ENCODE results near the gene HIGD1B. TPM values are rescaled to one million over a fixed set of nuclear protein-coding genes. Genes with fewer than 3 reads are reported as not detected.

Gene HIGD1B
- total RNA-seq, 1 donor from 2014 or later, result not detected

- peaks cover 17% of the 10 kb centered on the region for H4K20me1 ChIP-seq (ENCODE audit: insufficient read depth, low read length)
- peak within 1 kb of the TSS; percentile 90 for H3K4me2 ChIP-seq (ENCODE audit: low read length)
- peak within 1 kb of the TSS; percentile 93 for H2AFZ ChIP-seq (ENCODE audit: low read depth, low read length)
- peaks cover 51% of the 10 kb centered on the region for H3K79me2 ChIP-seq (ENCODE audit: insufficient read depth, low read length)
- H3K27me3 ChIP-seq (ENCODE audit: insufficient read depth, low read length), result no peaks in the 10 kb centered on the region
- TF ChIP-seq, protein P1, sequence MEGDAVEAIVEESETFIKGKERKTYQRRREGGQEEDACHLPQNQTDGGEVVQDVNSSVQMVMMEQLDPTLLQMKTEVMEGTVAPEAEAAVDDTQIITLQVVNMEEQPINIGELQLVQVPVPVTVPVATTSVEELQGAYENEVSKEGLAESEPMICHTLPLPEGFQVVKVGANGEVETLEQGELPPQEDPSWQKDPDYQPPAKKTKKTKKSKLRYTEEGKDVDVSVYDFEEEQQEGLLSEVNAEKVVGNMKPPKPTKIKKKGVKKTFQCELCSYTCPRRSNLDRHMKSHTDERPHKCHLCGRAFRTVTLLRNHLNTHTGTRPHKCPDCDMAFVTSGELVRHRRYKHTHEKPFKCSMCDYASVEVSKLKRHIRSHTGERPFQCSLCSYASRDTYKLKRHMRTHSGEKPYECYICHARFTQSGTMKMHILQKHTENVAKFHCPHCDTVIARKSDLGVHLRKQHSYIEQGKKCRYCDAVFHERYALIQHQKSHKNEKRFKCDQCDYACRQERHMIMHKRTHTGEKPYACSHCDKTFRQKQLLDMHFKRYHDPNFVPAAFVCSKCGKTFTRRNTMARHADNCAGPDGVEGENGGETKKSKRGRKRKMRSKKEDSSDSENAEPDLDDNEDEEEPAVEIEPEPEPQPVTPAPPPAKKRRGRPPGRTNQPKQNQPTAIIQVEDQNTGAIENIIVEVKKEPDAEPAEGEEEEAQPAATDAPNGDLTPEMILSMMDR (IDR thresholded peaks at IDR 0.05; ENCODE audit: insufficient read depth, low read depth, low read length), result no peak
- no peak for TF ChIP-seq EZH2 (IDR thresholded peaks at IDR 0.05; ENCODE audit: insufficient read depth, low read length)
- FAIRE-seq (no peak), DNase-seq (ENCODE audit: low read depth) (no peak)
- no peaks in the 10 kb centered on the region for H3K36me3 Mint-ChIP-seq (ENCODE audit: low read depth, unreplicated experiment)
- H3K9me3 Mint-ChIP-seq (ENCODE audit: unreplicated experiment), result no peaks in the 10 kb centered on the region
- peak within 1 kb of the TSS; percentile 84 for H3K27ac ChIP-seq (ENCODE audit: low read depth, low read length)
- peaks cover 7% of the 10 kb centered on the region for H3K4me1 Mint-ChIP-seq (ENCODE audit: low read depth, unreplicated experiment)
- peaks cover 3% of the 10 kb centered on the region for H3K27me3 Mint-ChIP-seq (ENCODE audit: low read depth, unreplicated experiment)
- H3K4me3 ChIP-seq (ENCODE audit: insufficient read depth, low read depth, low read length), result peak within 1 kb of the TSS; percentile 97
- no peaks in the 10 kb centered on the region for H3K36me3 ChIP-seq (ENCODE audit: insufficient read depth, low read length)
- peak within 1 kb of the TSS; percentile 92 for H3K27ac Mint-ChIP-seq (ENCODE audit: unreplicated experiment)
- H3K4me3 Mint-ChIP-seq (ENCODE audit: unreplicated experiment), result peak within 1 kb of the TSS; percentile 99
- H3K9me3 ChIP-seq (ENCODE audit: insufficient read depth, low read depth, low read length), result no peaks in the 10 kb centered on the region
- H3K9ac ChIP-seq (ENCODE audit: low read length), result peak within 1 kb of the TSS; percentile 94
- H3K4me1 ChIP-seq (ENCODE audit: insufficient read depth, low read length), result peaks cover 8% of the 10 kb centered on the region
Measured at GRCh38 chr17:44829523-44830358, 17.9 kb upstream of the HIGD1B start, which contains the start of gene GJC1. GJC1 (minus strand) TSS chr17:44830287; CDS start chr17:44805817, 24,470 bp downstream.

DNA sequence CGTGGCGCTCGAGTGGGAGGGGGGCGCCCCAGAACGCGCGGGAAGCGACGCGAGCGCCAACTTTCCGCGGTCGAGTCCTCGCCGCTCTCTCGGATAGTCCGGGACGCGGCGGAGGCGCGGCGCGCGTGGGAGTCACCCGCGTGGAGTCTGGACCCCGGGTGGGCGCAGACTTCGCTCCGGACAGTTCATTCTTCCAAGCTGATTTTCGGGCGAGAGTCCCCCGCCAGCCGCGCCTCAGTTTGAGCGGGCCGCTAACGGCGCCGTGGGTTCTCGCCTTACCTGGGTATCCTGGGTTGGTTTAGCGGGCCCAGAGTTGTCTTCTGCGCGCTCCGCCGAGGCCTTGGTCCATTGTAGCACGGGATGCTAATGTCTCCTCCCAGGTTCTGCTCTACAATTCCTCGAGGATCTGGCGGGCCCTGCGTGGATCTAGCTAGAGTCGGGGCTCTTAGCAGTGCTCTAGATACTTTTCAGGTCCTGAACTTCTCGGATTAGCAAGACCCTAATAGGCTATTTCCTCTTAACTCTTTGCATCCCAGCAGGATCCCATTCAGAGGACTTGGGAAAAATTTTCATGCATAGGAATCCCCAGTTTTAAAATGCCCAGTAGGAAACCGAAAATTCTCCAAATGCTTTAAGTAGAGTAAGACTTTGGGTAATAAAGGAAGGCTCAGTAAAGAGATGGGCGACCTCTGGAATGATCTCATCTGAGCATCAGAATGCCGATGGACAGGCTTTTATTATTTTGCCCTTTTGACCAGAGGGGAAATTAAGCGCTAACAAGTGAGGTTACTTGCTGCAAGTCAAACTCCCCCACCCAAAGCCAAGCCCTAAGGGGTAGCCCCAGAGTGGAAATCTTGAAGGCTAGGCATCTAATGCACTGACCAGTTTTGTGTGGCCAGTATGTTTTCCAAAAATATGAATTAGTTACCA lies 17.1 kb upstream of the HIGD1B start:
- Mint-ChIP-seq H3K27ac (ENCODE audit: unreplicated experiment) (peak overlapping the region; percentile 53), H3K4me3 (ENCODE audit: unreplicated experiment) (peak overlapping the region; percentile 86)
- DNase-seq (ENCODE audit: low read depth), result no peak

More for the DNA sequence above, 17.1 kb upstream of the HIGD1B start:
- peak overlapping the region; percentile 84 for H3K27ac ChIP-seq (ENCODE audit: low read depth, low read length)
- H3K36me3 ChIP-seq (ENCODE audit: insufficient read depth, low read length), result no peaks in the 10 kb centered on the region
- peaks cover 42% of the 10 kb centered on the region for H3K79me2 ChIP-seq (ENCODE audit: insufficient read depth, low read length)
- no peak for FAIRE-seq
- H3K4me3 ChIP-seq (ENCODE audit: insufficient read depth, low read depth, low read length), result peak overlapping the region; percentile 97
- H3K9ac ChIP-seq (ENCODE audit: low read length), result peak overlapping the region; percentile 94
- H3K9me3 Mint-ChIP-seq (ENCODE audit: unreplicated experiment), result no peaks in the 10 kb centered on the region
- H3K4me1 Mint-ChIP-seq (ENCODE audit: low read depth, unreplicated experiment), result peaks cover 7% of the 10 kb centered on the region
- H3K4me2 ChIP-seq (ENCODE audit: low read length), result peak overlapping the region; percentile 90
- H3K27me3 ChIP-seq (ENCODE audit: insufficient read depth, low read length), result no peaks in the 10 kb centered on the region
- TF ChIP-seq, protein P1 (IDR thresholded peaks at IDR 0.05; ENCODE audit: insufficient read depth, low read depth, low read length), result no peak
- TF ChIP-seq EZH2 (IDR thresholded peaks at IDR 0.05; ENCODE audit: insufficient read depth, low read length), result no peak
- no peaks in the 10 kb centered on the region for H3K9me3 ChIP-seq (ENCODE audit: insufficient read depth, low read depth, low read length)
- peaks cover 17% of the 10 kb centered on the region for H4K20me1 ChIP-seq (ENCODE audit: insufficient read depth, low read length)
- H2AFZ ChIP-seq (ENCODE audit: low read depth, low read length), result peak overlapping the region; percentile 93
- H3K36me3 Mint-ChIP-seq (ENCODE audit: low read depth, unreplicated experiment), result no peaks in the 10 kb centered on the region
- H3K27me3 Mint-ChIP-seq (ENCODE audit: low read depth, unreplicated experiment), result peaks cover 3% of the 10 kb centered on the region
- peaks cover 8% of the 10 kb centered on the region for H3K4me1 ChIP-seq (ENCODE audit: insufficient read depth, low read length)

Data from astrocyte (in vitro differentiated cells and primary cell).